ENCODE results near the gene CCN5.

CCN5 gene

DNA sequence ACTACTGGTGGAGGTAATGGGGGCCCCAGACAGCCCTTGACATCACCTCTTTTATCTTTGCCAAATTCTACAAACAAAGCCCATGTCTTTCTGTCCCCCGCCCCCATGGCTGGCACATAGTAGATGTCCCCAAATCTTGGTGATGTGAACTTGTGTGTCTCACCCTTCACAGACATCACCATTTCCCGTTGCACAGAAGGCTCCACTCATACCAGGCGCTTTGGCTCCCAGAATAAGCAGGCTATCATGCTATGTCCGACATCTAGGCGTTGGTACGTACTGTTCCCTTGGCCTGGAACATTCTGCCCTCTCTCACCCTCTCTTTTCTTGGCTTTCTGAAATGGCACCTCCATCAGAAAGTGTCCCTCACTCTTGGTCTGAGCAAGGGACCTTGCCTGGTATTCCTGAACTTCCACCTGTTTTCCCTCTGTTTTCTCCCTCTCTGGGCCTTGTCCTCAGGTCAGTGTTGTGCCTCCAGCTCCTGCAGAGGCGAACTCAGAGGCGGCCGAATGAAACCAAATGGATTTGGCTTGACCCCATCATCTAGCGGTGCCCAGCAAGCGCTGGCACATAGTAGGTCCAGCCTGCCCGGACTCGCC, 968 bp upstream of the CCN5 start:
- peak; percentile 48 for ATAC-seq (ENCODE audit: low read depth)

DNA sequence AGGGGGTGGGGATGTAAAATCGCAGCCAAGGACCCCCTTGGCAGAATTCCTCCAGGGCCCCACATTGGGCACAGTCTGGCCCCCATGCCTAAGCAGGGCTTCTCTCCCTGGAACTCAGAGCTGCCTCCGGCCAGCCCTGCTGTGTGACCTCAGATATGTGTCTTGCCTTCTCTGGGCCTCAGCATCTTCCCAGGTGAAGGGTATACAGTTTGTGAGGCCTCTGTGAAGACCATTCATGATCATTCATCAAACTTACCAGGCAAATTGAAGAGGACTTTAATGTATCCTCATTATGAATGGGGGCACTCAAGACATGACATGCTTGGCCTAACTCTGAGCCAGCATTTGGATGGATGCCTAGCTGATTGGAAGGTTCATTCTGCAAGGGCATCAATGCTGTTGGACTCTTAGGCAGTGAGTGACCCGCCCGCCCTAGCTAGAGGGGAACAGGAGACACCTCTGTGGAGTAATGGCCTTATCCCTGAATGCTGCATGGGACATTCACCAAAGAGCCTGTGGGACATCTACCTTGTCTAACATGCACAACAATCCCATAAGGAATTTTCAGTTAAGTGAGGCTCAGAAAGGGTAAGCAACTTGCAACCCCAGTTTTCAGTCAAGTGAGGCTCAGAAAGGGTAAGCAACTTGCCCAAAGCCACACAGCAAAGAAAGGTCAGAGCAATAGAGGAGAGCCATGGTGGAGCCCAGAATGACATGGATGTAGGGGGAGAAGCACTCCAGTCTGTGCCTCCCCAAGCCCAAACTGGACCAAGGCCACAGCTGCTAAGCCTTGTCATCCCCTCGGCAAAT, 535 bp downstream of the CCN5 start:
- H3K27ac ChIP-seq (ENCODE audit: poor library complexity, severe bottlenecking), result no peak overlapping the region
- H3K9me3 ChIP-seq (ENCODE audit: severe bottlenecking), result no peaks in the 10 kb centered on the region
- TF ChIP-seq, protein P1, sequence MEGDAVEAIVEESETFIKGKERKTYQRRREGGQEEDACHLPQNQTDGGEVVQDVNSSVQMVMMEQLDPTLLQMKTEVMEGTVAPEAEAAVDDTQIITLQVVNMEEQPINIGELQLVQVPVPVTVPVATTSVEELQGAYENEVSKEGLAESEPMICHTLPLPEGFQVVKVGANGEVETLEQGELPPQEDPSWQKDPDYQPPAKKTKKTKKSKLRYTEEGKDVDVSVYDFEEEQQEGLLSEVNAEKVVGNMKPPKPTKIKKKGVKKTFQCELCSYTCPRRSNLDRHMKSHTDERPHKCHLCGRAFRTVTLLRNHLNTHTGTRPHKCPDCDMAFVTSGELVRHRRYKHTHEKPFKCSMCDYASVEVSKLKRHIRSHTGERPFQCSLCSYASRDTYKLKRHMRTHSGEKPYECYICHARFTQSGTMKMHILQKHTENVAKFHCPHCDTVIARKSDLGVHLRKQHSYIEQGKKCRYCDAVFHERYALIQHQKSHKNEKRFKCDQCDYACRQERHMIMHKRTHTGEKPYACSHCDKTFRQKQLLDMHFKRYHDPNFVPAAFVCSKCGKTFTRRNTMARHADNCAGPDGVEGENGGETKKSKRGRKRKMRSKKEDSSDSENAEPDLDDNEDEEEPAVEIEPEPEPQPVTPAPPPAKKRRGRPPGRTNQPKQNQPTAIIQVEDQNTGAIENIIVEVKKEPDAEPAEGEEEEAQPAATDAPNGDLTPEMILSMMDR (IDR thresholded peaks at IDR 0.05; ENCODE audit: poor library complexity, severe bottlenecking), result no peak
- peaks cover 37% of the 10 kb centered on the region for H3K4me1 ChIP-seq (ENCODE audit: insufficient read depth, poor library complexity, severe bottlenecking)
- H3K36me3 ChIP-seq (ENCODE audit: low read depth), result no peaks in the 10 kb centered on the region
- no peak overlapping the region for H3K4me3 ChIP-seq (ENCODE audit: severe bottlenecking)
- DNase-seq (ENCODE audit: low spot score), result peak; percentile 75
- no peaks in the 10 kb centered on the region for H3K27me3 ChIP-seq (ENCODE audit: insufficient read depth, poor library complexity, severe bottlenecking)
- no peak for ATAC-seq (ENCODE audit: low read depth)

More for the DNA sequence above, 968 bp upstream of the CCN5 start:
- no peak overlapping the region for H3K4me3 ChIP-seq (ENCODE audit: severe bottlenecking)
- H3K36me3 ChIP-seq (ENCODE audit: low read depth), result no peaks in the 10 kb centered on the region
- peaks cover 31% of the 10 kb centered on the region for H3K4me1 ChIP-seq (ENCODE audit: insufficient read depth, poor library complexity, severe bottlenecking)
- H3K27me3 ChIP-seq (ENCODE audit: insufficient read depth, poor library complexity, severe bottlenecking), result no peaks in the 10 kb centered on the region
- H3K9me3 ChIP-seq (ENCODE audit: severe bottlenecking), result no peaks in the 10 kb centered on the region
- no peak for DNase-seq (ENCODE audit: low spot score)
- TF ChIP-seq, protein P1 (IDR thresholded peaks at IDR 0.05; ENCODE audit: poor library complexity, severe bottlenecking), result peak; percentile 6
- peak overlapping the region; percentile 10 for H3K27ac ChIP-seq (ENCODE audit: poor library complexity, severe bottlenecking)

DNA sequence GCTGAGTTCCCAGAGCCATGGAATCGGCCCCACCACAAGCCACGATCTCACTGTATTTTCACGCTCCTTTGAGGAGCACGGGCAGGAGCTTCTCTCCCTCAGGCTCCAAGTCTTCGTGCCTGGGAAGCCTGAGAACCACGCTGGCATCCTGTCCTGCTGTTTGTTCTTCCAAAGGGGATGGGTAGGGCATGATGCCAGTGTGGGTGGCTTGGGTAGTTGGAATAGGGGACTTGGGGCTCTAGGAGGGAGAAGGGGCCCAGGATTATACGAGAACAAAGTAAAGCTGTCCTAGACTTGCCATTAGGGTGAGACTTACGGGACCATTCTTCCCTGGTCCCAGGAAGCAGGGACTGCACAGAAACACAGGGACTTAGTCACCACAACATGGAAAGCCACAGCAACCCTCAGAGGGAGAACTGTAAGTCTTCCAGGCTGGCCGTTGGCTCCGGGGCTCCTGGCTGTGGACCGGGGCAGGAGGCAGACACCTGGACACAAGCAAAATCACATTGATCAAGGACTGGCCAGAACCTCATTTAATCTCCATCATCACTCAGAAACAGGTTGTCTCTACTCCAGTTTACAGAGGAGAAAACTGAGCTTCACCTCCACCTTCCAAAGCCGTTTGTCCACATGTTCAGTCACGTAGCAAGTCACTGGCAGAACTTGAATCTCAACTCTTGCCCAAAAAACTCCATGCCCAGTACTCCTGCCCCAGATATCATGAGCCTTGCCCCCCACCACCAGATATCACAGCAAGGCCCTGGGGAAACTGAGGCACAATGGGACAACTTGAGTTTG, 1.3 kb downstream of the CCN5 start:
- H3K4me3 ChIP-seq (ENCODE audit: severe bottlenecking), result no peak overlapping the region
- no peaks in the 10 kb centered on the region for H3K36me3 ChIP-seq (ENCODE audit: low read depth)
- H3K27ac ChIP-seq (ENCODE audit: poor library complexity, severe bottlenecking), result no peak overlapping the region
- H3K27me3 ChIP-seq (ENCODE audit: insufficient read depth, poor library complexity, severe bottlenecking), result no peaks in the 10 kb centered on the region
- H3K4me1 ChIP-seq (ENCODE audit: insufficient read depth, poor library complexity, severe bottlenecking), result peaks cover 45% of the 10 kb centered on the region
- ATAC-seq (ENCODE audit: low read depth) (no peak), DNase-seq (ENCODE audit: low spot score) (peak; percentile 75)
- TF ChIP-seq, protein P1 (IDR thresholded peaks at IDR 0.05; ENCODE audit: poor library complexity, severe bottlenecking), result no peak
- no peaks in the 10 kb centered on the region for H3K9me3 ChIP-seq (ENCODE audit: severe bottlenecking)

DNA sequence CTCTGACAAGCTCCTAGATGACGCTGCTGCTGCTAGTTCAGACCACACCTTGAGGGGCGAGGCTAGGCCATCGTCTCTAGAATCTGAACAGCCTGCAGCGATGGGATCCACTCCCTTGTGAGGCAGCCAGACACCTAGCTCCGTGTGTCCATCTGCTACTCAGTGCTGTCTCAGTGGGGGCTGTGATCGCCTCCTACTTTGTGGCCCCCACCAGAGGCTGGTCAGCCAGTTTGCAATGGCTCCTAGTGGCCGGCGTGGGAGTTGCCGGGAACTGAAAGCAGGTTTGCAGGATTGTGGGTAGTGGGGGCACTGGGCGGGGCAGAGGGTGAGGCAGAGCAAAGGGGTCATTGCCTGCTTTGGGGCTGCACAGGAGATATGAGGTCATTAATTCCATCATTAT, 2.8 kb downstream of the CCN5 start:
- TF ChIP-seq, protein P1 (IDR thresholded peaks at IDR 0.05; ENCODE audit: poor library complexity, severe bottlenecking), result peak; percentile 41
- Histone ChIP-seq H3K4me1 (ENCODE audit: insufficient read depth, poor library complexity, severe bottlenecking) (peaks cover 49% of the 10 kb centered on the region), H3K4me3 (ENCODE audit: severe bottlenecking) (no peak overlapping the region), H3K27ac (ENCODE audit: poor library complexity, severe bottlenecking) (no peak overlapping the region), H3K36me3 (ENCODE audit: low read depth) (no peaks in the 10 kb centered on the region), H3K27me3 (ENCODE audit: insufficient read depth, poor library complexity, severe bottlenecking) (no peaks in the 10 kb centered on the region), H3K9me3 (ENCODE audit: severe bottlenecking) (no peaks in the 10 kb centered on the region)
- ATAC-seq (ENCODE audit: low read depth), result no peak
- no peak for DNase-seq (ENCODE audit: low spot score)

Measured in RWPE2 (cell line).